ENCODE measurements around the gene RING1.

RING1 gene

GRCh38 chr6:33249732-33250630, 41.7 kb downstream of the RING1 start:
- no peak for DNase-seq

GRCh38 chr6:33250731-33251130, 42.4 kb downstream of the RING1 start:
- DNase-seq: no peak

GRCh38 chr6:33251395-33252012, 43.2 kb downstream of the RING1 start:
- no peak for DNase-seq

- no peak for DNase-seq
These were observed 44.5 kb downstream of the RING1 start for GRCh38 chr6:33252759-33253158.

GRCh38 chr6:33254591-33254990, 46.3 kb downstream of the RING1 start:
- DNase-seq: no peak

GRCh38 chr6:33259032-33259431, 50.7 kb downstream of the RING1 start:
- no peak for DNase-seq

Measured in RPMI8226 (cell line).